Endothelial cell of umbilical vein (primary cell): Measurements from ENCODE around the gene ATP5PO.
A peak's percentile ranks its signal among the peaks of the same experiment; 100 is the strongest.

Experiments
- EZH2 ChIP-seq: IDR thresholded peaks from 2 replicates; pipeline ENCODE4 v1.6.1; 2012; ENCODE audit warnings: borderline replicate concordance, low read depth, mild to moderate bottlenecking, moderate library complexity, low read length, inconsistent platforms; ENCODE audit not compliant: severe bottlenecking
- GATA2 ChIP-seq: IDR thresholded peaks from 2 replicates; pipeline ENCODE4 v1.7.0; 2011; ENCODE audit warnings: low read depth, mild to moderate bottlenecking, moderate library complexity, mixed read lengths, low read length; ENCODE audit not compliant: insufficient read length, insufficient read depth
- JUN ChIP-seq: IDR thresholded peaks from 2 replicates; pipeline ENCODE4 v1.6.1; 2011; ENCODE audit warnings: borderline replicate concordance, low read depth; ENCODE audit not compliant: insufficient read length, insufficient read depth
- MAX ChIP-seq: IDR thresholded peaks from 2 replicates; pipeline ENCODE4 v1.6.1; 2011; ENCODE audit not compliant: insufficient read depth, insufficient read length
- MYC ChIP-seq: IDR thresholded peaks from one replicate; pipeline ENCODE4 v1.6.1; 2011; ENCODE audit warnings: mild to moderate bottlenecking, low read depth, low read length
- POLR2A ChIP-seq: IDR thresholded peaks from 2 replicates; pipeline ENCODE4 v1.6.1; 2012; ENCODE audit warnings: low read depth, mild to moderate bottlenecking, control low read depth, low read length
- POLR2AphosphoS5 ChIP-seq: IDR thresholded peaks from 2 replicates; pipeline ENCODE4 v1.6.1; 2012; ENCODE audit warnings: low read depth, mild to moderate bottlenecking, control low read depth, low read length, moderate library complexity; ENCODE audit not compliant: insufficient read depth
- TF ChIP-seq, protein P1 (sequence below), 2 donors: IDR thresholded peaks; 1 replicate in 1 of 2; 2 replicates in 1 of 2; pipeline ENCODE4 v1.5.1; 2011; ENCODE audit warnings: low read length in 2 of 2, mild to moderate bottlenecking in 2 of 2, moderate library complexity in 2 of 2, control low read depth in 1 of 2, inconsistent platforms in 1 of 2, low read depth in 1 of 2; ENCODE audit not compliant: insufficient read depth in 1 of 2; ENCODE audit errors: extremely low read depth in 1 of 2

GRCh38 chr21:33948096-33948950 lies 32.7 kb upstream of the ATP5PO start:
- TF ChIP-seq MYC (no peak), POLR2AphosphoS5 (no peak), POLR2A (peak; percentile 23), JUN (no peak), EZH2 (no peak), GATA2 (no peak), MAX (no peak)
- TF ChIP-seq, protein P1, sequence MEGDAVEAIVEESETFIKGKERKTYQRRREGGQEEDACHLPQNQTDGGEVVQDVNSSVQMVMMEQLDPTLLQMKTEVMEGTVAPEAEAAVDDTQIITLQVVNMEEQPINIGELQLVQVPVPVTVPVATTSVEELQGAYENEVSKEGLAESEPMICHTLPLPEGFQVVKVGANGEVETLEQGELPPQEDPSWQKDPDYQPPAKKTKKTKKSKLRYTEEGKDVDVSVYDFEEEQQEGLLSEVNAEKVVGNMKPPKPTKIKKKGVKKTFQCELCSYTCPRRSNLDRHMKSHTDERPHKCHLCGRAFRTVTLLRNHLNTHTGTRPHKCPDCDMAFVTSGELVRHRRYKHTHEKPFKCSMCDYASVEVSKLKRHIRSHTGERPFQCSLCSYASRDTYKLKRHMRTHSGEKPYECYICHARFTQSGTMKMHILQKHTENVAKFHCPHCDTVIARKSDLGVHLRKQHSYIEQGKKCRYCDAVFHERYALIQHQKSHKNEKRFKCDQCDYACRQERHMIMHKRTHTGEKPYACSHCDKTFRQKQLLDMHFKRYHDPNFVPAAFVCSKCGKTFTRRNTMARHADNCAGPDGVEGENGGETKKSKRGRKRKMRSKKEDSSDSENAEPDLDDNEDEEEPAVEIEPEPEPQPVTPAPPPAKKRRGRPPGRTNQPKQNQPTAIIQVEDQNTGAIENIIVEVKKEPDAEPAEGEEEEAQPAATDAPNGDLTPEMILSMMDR (IDR thresholded peaks at IDR 0.05; ENCODE audit: extremely low read depth in 1 of 2, insufficient read depth in 1 of 2, low read depth in 1 of 2, low read length in 2 of 2) = no peak
